ENCODE data around the gene DCAF11. TPM values are rescaled to one million over a fixed set of nuclear protein-coding genes. Genes with fewer than 3 reads are reported as not detected.

Gene DCAF11
- total and polyA plus RNA-seq, 4 donors, result 26.4 to 153 (median 64.2) TPM

DNA sequence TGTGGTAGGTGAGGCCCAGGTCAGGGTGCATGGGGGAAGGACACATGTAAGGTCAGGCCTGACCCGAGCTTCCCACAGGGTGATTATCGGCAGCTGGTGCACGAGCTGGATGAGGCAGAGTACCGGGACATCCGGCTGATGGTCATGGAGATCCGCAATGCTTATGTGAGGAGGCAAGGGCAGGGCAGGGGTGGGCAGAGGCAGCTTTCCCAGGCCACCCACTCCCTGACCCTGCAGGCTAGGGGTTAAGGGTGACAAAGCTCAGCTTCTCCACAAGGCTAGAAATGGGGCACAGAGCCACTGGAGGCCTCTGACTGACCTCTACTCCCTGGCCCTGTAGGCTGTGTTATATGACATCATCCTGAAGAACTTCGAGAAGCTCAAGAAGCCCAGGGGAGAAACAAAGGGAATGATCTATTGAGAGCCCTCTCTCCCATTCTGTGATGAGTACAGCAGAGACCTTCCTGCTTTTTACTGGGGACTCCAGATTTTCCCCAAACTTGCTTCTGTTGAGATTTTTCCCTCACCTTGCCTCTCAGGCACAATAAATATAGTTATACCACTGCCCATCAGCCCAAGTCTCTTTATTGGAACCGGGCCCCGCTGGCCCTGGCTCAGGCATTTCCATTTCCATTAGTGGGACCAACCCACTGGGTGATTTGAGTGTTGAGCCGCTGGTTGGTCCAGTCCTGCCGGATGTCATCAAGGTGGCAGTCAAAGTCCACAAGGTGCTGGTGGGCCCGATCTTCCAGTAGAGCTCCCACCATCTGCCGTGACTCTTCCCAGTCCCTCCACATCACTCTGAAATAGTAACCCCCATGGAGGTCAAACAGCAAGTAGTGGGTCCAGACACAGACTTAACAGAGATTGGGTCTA is 24.1 kb downstream of the DCAF11 start:
- Histone ChIP-seq H3K9ac (ENCODE audit: insufficient read depth in 1 of 2, low read length in 2 of 2) (no peak overlapping the region), H3K27ac (ENCODE audit: low read depth in 1 of 2, low read length in 1 of 2) (no peak overlapping the region), H3K36me3 (ENCODE audit: control insufficient read depth in 4 of 4, insufficient read depth in 4 of 4, low read length in 4 of 4) (peaks cover 0 to 26% (median 16%) of the 10 kb centered on the region in 4 donors), H3K27me3 (ENCODE audit: control insufficient read depth in 3 of 3, insufficient read depth in 3 of 3, low read length in 2 of 3) (no peaks in the 10 kb centered on the region), H3K9me3 (ENCODE audit: control insufficient read depth in 4 of 4, insufficient read depth in 3 of 4, low read length in 3 of 4) (no peaks in the 10 kb centered on the region), H3K4me1 (ENCODE audit: control insufficient read depth in 5 of 5, insufficient read depth in 5 of 5, low read length in 5 of 5) (peaks cover 0 to 29% (median 7%) of the 10 kb centered on the region in 5 donors), H3K4me3 (no peak overlapping the region)
- TF ChIP-seq, protein P1, sequence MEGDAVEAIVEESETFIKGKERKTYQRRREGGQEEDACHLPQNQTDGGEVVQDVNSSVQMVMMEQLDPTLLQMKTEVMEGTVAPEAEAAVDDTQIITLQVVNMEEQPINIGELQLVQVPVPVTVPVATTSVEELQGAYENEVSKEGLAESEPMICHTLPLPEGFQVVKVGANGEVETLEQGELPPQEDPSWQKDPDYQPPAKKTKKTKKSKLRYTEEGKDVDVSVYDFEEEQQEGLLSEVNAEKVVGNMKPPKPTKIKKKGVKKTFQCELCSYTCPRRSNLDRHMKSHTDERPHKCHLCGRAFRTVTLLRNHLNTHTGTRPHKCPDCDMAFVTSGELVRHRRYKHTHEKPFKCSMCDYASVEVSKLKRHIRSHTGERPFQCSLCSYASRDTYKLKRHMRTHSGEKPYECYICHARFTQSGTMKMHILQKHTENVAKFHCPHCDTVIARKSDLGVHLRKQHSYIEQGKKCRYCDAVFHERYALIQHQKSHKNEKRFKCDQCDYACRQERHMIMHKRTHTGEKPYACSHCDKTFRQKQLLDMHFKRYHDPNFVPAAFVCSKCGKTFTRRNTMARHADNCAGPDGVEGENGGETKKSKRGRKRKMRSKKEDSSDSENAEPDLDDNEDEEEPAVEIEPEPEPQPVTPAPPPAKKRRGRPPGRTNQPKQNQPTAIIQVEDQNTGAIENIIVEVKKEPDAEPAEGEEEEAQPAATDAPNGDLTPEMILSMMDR (IDR thresholded peaks at IDR 0.05; ENCODE audit: control extremely low read depth, extremely low read depth), result no peak
- ATAC-seq (ENCODE audit: insufficient read depth, low FRiP score), result no peak
- no peak for DNase-seq
- 87 to 94% methylated on average over 13 of the region's 13 CpGs for WGBS, 2 donors

GRCh38 chr14:24139272-24139934 is 24.8 kb downstream of the DCAF11 start:
- Histone ChIP-seq H3K27ac (ENCODE audit: low read depth in 1 of 2, low read length in 1 of 2) (no peak overlapping the region), H3K9ac (ENCODE audit: insufficient read depth in 1 of 2, low read length in 2 of 2) (peak overlapping the region in 1 of 2 donors; percentile 55), H3K4me1 (ENCODE audit: control insufficient read depth in 5 of 5, insufficient read depth in 5 of 5, low read length in 5 of 5) (peaks cover 0 to 29% (median 7%) of the 10 kb centered on the region in 5 donors), H3K27me3 (ENCODE audit: control insufficient read depth in 3 of 3, insufficient read depth in 3 of 3, low read length in 2 of 3) (no peaks in the 10 kb centered on the region), H3K36me3 (ENCODE audit: control insufficient read depth in 4 of 4, insufficient read depth in 4 of 4, low read length in 4 of 4) (peaks cover 0 to 33% (median 22%) of the 10 kb centered on the region in 4 donors), H3K4me3 (no peak overlapping the region), H3K9me3 (ENCODE audit: control insufficient read depth in 4 of 4, insufficient read depth in 3 of 4, low read length in 3 of 4) (no peaks in the 10 kb centered on the region)
- DNase-seq (no peak), ATAC-seq (ENCODE audit: insufficient read depth, low FRiP score) (no peak)
- TF ChIP-seq, protein P1 (IDR thresholded peaks at IDR 0.05; ENCODE audit: control extremely low read depth, extremely low read depth), result no peak
- 90% methylated on average over 9 of the region's 9 CpGs for WGBS, 2 donors

DNA sequence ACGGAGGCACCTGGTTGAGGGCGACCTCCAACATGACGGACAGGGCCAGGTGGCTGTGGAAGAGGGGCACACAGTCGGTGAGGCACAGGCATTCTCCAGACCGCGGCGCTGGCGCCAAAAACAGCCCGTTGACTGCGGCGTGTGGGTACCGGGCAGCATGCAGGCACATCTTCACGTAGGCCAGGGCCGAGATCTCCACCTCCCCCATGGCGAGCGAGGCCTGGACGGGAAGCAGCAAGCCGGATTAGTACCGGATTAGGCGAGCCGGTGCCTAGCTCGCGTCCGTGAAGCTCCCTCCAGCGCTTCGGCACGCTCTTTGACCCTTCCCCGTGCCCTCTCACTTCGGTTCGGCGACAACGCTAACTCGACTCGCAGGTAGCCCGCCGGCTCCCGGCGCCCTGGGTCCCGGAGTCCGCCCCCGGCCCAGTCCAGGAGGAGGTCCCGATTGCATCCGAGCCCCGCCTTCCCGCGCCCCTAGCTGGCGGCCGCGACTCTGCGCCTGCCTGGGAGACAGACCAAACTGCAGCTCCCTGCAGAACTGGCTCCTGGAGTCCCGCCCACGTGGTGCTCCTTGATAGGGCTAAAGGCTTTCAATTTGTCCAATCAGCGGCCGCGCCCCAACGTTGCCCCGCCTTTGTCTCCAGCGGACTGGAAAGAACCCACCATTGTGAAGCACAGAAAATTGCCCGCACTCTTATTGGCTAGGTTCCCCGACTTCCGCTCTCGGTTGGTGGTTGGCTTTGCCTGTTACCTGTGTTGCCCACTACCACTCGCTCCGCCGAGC is 26.7 kb downstream of the DCAF11 start, which contains the start of gene EMC9:
Gene EMC9, minus strand, starts transcription at position 495 of the 784 bp plus-strand sequence. Its CDS starts 287 bp downstream, at position 208.
- Histone ChIP-seq H3K4me1 (ENCODE audit: control insufficient read depth in 5 of 5, insufficient read depth in 5 of 5, low read length in 5 of 5) (peaks cover 8 to 34% (median 14%) of the 10 kb centered on the region in 5 donors), H3K27ac (ENCODE audit: low read depth in 1 of 2, low read length in 1 of 2) (peak within 1 kb of the TSS; percentile 92), H3K36me3 (ENCODE audit: control insufficient read depth in 4 of 4, insufficient read depth in 4 of 4, low read length in 4 of 4) (peaks cover 0 to 40% (median 22%) of the 10 kb centered on the region in 4 donors), H3K9me3 (ENCODE audit: control insufficient read depth in 4 of 4, insufficient read depth in 3 of 4, low read length in 3 of 4) (no peaks in the 10 kb centered on the region), H3K9ac (ENCODE audit: insufficient read depth in 1 of 2, low read length in 2 of 2) (peak within 1 kb of the TSS in 1 of 2 donors; percentile 90), H3K27me3 (ENCODE audit: control insufficient read depth in 3 of 3, insufficient read depth in 3 of 3, low read length in 2 of 3) (no peaks in the 10 kb centered on the region), H3K4me3 (peak within 1 kb of the TSS; percentile 51)
- peak; percentile 94 for ATAC-seq (ENCODE audit: insufficient read depth, low FRiP score)
- TF ChIP-seq, protein P1 (IDR thresholded peaks at IDR 0.05; ENCODE audit: control extremely low read depth, extremely low read depth), result no peak
- WGBS, 2 donors, result 0% methylated on average over 61 to 65 of the region's 65 CpGs
- DNase-seq, result peak; percentile 100
